AG09319 (cell line): ENCODE data around the gene CCDC112.

Source experiments
- DNase-seq: peaks from one replicate; pipeline ENCODE4 v3.0.0-alpha.2; 2010; ENCODE audit warnings: low read depth; ENCODE audit errors: extremely low read depth
- CTCF ChIP-seq: IDR thresholded peaks from 2 replicates; pipeline ENCODE4 v1.5.1; 2011; ENCODE audit warnings: low read depth, mild to moderate bottlenecking, inconsistent platforms, low read length, moderate library complexity

The CCDC112 gene

GRCh38 chr5:115282131-115282530, 14.3 kb downstream of the CCDC112 start:
- DNase-seq = no peak
- no peak for TF ChIP-seq CTCF

GRCh38 chr5:115274584-115274983, 21.9 kb downstream of the CCDC112 start:
- no peak for TF ChIP-seq CTCF
- no peak for DNase-seq

GRCh38 chr5:115272297-115272958, 24.0 kb downstream of the CCDC112 start:
- no peak for DNase-seq
- no peak for TF ChIP-seq CTCF

- no peak for TF ChIP-seq CTCF
- no peak for DNase-seq
These were observed 25.0 kb downstream of the CCDC112 start for GRCh38 chr5:115271295-115272050.

GRCh38 chr5:115267617-115268016, 28.8 kb downstream of the CCDC112 start:
- TF ChIP-seq CTCF = no peak
- no peak for DNase-seq

GRCh38 chr5:115265220-115265619, 31.2 kb downstream of the CCDC112 start:
- DNase-seq = no peak
- TF ChIP-seq CTCF = no peak

GRCh38 chr5:115264786-115265185, 31.7 kb downstream of the CCDC112 start:
- no peak for DNase-seq
- TF ChIP-seq CTCF = no peak
